Activated gamma-delta T cell treated with anti-CD3 and anti-CD28 coated beads, Interleukin-2, amount 50 U/mL, for 16 hours (primary cell): ENCODE measurements around the gene STXBP1.

Experiments used
- DNase-seq: peaks from one replicate; pipeline ENCODE4 v3.0.0-alpha.2; 2020; ENCODE audit warnings: low read depth

The STXBP1 gene

GRCh38 chr9:127693697-127694096 is 81.6 kb downstream of the STXBP1 start:
- no peak for DNase-seq

DNA sequence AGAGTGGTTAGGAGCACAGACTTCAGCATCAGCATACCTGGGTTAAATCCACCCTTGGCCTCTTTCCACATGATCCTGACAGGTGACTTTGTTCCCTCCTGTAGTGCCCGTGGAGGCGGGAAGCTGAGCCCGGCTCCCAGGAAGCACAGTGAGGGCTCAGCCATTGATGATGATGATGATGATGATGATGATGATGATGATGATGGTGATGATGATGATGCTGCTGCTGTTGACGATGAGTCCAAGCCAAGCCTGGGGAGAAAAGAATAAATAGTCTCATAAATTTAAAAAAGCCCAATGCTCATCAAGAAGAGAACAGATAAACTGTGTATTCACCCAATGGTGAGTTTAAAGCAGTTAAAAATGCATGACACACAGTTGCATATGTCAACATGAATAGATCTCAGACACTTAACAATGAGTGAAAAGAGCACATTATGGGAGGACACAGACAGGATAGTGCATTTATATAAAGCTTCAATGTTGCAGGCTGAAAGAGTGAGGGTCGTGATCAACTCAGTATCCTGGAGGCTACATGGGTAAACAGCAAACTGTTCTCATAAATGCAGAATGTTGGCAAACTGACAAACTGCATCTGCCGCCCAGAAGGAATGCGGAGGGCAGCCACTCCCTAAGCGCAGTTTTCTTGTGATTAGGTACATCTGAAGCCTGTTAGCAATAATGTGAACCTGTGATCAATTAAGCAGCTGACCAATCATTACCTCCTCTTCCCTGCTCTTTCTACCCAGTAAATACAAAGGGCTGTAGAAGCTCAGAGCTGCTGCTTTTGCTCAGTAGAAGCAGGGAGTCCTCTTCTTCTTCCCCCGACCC is 83.0 kb downstream of the STXBP1 start:
- no peak for DNase-seq

DNA sequence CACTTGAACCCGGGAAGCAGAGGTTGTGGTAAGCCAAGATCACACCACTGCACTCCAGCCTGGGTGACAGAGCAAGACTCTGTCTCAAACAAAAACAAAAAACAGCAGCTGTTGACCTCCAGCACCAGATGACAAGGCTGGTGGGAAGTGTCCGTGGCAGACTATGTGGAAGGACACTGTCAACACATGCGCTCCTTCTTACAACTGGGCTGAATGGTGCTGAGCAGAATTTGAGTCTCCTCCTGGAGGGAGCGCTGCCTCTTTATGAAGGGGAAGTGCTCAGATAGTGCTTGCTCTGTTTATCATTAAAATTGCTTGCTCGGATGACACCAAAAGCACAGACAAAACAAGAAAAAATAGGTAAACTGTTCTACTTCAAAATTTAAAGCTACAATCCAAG is 85.5 kb downstream of the STXBP1 start:
- no peak for DNase-seq

- DNase-seq = no peak
Observed at GRCh38 chr9:127698386-127698785, 86.3 kb downstream of the STXBP1 start.

DNA sequence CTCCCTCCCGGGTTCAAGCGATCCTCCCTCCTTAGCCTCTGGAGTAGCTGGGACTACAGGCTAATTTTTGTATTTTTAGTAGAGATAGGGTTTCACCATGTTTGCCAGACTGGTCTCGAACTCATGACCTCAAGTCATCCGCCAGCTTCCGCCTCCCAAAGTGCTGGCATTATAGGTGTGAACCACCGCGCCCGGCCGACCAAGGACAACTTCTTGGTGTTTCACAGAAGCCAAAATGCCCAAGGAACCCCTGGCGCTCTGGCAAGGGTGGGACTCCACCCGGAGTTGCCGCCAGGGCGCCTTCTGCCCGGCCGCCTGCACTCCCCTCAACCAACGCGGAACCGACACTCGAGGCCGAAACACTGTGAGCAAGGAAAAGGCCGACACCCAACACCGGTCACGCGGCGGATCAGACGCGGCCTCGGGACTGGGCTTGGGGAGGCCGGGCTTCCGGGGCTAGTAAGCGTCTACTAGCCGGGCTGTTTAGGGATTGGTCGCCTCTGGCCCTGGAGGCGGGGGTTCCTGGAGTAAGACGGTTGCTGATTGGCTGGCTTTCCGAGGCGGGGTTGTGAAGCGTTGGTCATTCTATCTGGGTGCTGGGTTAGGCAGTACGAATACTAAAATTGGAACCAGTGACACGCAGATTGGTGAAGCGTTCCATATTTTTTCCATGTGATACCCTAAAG is 87.1 kb downstream of the STXBP1 start:
- peak; percentile 82 for DNase-seq

DNA sequence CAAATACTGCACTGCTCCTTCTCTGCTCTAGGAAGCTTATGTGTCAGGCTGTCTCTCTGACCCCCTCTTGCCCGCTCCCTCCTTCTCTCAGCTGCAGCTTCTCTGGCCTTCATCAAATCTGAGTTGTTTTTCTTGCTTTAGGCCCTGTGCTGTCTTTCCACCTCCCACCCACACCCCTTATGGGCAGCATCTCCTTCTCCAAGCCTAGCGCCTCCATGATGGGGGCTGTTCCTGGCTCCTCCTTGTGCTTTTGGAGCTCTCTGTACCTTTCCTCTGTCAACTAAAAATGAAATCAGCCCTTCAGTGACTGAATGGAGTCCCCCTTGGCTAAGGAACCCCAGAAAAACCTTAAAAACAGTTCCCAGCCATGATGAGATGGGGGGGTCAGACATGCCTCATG is 88.1 kb downstream of the STXBP1 start:
- no peak for DNase-seq

DNA sequence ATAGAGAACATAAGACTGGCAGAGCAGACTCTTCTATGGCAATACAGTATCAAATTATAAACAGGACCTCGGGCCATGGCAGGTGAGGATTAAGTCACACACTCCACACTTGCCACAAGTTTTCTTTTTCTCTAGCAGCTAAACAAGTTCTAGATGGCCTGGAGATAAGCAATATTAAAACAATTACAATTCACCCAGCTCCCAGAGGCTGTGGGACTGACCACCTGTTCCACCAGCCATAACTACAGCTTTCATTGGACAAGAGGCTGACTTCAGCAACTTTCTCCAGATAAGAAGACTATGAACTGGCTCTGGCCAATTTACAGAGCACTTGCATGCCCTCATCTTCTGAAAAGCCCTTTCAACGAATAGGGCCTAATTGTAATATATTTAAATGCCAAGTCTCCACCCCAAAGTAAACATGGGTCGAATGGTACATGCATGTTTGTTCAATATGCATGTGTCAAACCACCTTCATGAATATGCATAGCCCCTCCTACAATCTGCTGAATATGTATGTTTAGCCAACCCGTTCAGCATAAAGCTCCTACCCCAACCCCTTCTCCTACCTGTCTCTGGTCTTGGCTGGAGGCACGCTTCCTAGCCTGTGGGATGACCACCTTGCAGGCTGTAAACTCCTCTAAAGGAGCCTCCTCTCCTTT is 88.6 kb downstream of the STXBP1 start:
- no peak for DNase-seq

GRCh38 chr9:127703289-127703946 is 91.3 kb downstream of the STXBP1 start:
- DNase-seq = no peak

DNA sequence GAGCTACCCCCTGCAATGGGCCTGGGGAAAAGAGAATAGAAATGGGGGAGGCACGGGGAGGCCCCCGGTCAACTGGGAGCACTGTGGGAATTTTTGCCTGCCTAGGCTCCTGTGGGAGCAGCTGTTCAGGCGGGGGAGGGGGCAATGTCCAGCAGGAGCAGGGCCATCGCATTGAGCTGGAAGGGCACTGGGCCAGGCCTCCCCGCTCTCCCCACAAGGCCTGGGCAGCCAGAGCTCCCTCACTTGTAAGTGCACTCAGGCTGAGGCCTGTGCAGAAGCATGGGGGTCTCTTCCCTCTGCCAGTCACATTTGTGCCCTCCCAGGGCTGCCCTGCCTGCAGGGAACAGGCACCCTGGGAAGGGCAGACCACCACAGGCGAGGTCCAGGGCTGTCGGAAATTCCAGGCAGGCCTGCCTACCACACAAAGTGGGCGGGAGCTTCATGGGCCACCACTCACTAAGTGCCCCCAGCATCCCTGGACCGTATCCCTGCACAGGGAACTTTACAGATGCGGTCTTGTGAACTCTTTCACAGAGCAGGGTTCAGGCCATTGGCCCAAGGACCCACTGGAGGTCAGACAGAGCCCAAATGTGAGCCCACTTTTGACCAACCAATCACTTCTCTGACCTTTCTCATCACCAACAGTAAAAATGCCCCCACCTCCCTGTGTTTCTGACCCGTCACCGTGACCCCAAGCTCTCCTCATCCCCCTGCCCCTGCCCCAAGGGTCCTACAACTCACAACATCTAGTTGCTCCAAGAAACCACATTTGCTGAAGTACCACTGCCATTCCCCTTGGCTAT is 93.7 kb downstream of the STXBP1 start:
- no peak for DNase-seq

DNA sequence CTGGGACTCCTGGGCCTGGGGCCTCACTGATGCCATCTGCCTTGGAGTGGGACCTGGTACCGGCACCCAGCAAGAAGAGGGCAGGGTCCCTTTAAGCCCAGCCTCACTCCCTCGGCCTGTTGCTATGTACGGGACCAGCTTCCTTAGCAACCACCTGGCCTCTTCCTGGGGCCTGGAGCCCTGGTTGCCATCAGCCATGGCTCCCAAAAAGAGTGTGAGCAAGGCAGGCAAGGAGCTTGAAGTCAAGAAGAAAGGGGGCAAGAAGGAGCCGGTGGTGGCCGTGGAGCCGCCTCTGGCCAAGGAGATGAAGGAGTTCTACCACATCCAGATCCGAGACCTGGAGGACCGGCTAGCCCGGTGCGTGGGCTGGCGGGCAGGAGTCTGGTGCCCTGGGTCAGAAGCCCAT is 94.8 kb downstream of the STXBP1 start, which contains the start of gene CFAP157:
TSS of gene CFAP157 (plus strand) at position 153 of the 406 bp plus-strand sequence. CDS start at position 197, 44 bp downstream.
- DNase-seq = no peak

DNA sequence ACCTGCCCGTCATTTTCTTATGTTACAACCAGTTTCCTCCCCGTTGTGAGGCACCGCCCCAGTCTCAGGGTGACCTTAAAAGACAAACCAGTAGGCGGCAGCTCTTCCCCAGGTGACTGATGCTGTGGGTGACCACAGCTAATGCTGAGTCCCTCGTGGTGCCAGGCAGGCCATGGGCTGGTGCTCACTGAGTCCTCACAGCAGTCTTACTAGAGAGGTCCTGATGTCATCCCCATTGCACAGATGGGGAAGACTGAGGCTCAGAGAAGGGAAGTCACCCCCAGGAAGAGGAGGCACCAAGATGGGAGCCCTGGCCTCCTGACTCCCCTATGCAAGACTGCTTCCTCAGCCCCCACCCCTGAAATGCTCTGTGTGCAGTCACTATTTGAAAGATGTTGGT is 95.7 kb downstream of the STXBP1 start:
- DNase-seq = peak; percentile 17

DNA sequence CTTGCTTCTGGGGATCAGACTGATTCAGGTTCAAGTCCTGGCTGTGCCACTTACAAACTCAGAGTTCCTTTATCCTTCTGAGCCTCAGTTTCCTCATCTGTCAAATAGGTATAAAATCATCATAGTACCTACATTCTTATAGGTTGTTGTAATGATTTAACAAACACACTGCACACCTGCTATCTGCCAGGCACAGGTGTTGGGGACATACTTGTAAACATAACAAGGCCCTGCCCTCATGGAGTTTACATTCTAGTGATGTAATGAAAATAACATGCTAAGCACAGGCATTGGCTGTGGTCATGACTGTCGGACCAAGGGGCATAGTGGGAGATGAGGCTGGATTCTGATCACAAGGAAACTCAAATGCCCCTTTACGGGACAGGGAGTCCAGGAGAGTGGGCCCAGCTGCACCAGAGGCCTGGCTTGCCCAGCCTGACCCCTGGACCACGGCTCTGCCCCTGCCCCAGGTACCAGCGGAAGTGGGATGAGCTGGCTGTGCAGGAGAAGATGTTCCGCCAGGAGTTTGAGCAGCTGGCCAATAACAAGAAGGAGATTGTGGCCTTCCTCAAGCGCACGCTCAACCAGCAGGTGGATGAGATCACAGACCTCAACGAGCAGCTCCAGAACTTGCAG is 97.0 kb downstream of the STXBP1 start:
- DNase-seq = no peak

- no peak for DNase-seq
Observed at GRCh38 chr9:127710204-127710783, 98.2 kb downstream of the STXBP1 start.

DNA sequence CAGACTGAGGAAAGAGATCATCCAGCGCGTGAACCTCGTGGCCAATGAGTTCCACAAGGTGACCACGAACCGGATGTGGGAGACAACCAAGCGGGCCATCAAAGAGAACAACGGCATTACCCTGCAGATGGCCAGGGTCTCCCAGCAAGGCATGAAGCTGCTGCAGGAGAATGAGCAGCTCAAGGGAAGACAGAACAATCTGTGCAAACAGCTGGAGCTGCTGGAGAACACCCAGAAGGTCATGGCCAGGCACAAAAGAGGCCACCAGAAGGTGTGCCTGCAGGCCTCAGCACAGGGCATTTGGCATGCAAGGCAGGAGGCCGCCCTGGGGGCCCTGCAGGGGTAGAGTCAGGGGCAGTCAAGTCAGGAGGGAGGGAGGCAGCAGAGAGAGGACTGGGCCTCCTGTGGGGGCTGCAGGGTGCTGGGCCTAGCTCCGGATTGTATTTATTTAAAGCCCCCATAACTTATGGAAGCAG is 99.2 kb downstream of the STXBP1 start:
- no peak for DNase-seq

- no peak for DNase-seq
Observed at GRCh38 chr9:127711831-127712274, 99.8 kb downstream of the STXBP1 start.

GRCh38 chr9:127712371-127712770 is 100.3 kb downstream of the STXBP1 start:
- no peak for DNase-seq

GRCh38 chr9:127712867-127713266 is 100.8 kb downstream of the STXBP1 start:
- DNase-seq = no peak

DNA sequence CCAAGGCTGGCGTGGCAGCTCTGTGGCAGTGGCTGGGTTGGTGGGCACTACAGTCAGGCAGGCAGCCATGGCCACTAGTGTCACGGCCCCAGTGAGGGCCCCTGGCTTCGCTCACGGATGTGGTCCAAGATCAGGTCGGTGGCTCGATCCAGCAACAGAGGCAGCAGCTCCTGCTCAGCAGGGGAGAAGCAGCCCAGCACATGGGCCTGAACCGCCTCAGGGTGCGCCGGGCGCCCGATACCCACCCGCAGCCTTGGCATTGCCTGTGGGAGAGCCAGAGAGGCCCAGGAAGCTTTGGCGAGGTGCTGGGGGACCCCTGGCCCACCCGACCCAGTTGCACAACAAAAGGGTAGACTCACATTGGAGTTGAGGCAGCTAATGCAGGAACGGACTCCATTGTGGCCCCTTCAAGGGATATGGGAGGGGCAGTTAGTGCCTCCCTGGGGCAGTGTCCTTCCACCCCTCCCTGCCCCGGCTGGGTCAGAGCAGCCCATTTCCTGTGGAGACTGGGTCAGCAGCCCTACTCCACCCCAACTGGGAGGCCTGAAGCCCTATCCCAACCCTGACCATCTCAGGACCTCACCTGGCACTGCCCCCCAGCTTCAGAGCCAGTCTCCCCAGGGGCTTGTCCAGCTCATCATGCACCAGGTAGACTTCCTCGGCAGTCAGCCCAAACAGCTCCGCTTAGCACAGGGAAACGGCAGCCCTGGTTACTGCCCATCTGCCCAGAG is 102.1 kb downstream of the STXBP1 start:
- no peak for DNase-seq

GRCh38 chr9:127714951-127715469 is 102.9 kb downstream of the STXBP1 start:
- DNase-seq = no peak
